ENCODE results near the gene TM2D3. TPM values are rescaled to one million over a fixed set of nuclear protein-coding genes. Genes with fewer than 3 reads are reported as not detected.
"Not testable (repeated sequence)": the region's sequence is repeated elsewhere in the genome, so short reads cannot be mapped to it uniquely, and the experiment has no call there.

The TM2D3 gene
- total RNA-seq, 1 experiment from 2014 or later = 45.3 TPM

GRCh38 chr15:101657171-101657570 lies 5.0 kb upstream of the TM2D3 start:
- no peak for DNase-seq (ENCODE audit: low read depth)

DNA sequence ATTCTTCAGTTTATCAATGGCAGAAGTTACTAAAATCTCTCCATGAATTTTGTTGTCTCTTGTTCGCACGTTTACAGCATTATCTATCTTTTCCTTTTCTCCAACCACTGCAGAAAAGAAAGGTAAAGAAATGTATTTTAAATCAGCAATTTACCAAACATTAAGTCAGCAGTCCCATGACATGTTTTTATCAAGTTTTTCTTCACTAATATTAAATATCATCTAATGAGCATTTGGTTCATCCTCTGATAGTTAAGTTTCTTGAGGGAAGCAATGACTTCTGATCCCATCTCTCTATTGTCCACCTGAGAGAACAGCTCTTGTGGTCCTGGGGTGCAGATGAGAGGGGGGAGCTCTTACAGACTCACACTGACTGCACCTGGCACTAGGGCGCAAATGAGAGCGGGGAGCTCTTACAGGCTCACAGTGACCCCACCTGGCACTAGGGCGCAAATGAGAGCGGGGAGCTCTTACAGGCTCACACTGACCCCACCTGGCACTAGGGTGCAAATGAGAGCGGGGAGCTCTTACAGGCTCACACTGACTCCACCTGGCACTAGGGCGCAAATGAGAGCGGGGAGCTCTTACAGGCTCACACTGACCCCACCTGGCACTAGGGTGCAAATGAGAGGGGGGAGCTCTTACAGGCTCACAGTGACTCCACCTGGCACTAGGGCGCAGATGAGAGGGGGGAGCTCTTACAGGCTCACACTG lies 2.6 kb upstream of the TM2D3 start:
- not testable (repeated sequence) for DNase-seq (ENCODE audit: low read depth)

- DNase-seq (ENCODE audit: low read depth) = no peak
These were observed 2.0 kb upstream of the TM2D3 start for GRCh38 chr15:101654171-101654570.

GRCh38 chr15:101652786-101653430 lies 727 bp upstream of the TM2D3 start:
- peak; percentile 18 for DNase-seq (ENCODE audit: low read depth)

GRCh38 chr15:101651554-101652097 lies 555 bp downstream of the TM2D3 start:
- DNase-seq (ENCODE audit: low read depth) = no peak

DNA sequence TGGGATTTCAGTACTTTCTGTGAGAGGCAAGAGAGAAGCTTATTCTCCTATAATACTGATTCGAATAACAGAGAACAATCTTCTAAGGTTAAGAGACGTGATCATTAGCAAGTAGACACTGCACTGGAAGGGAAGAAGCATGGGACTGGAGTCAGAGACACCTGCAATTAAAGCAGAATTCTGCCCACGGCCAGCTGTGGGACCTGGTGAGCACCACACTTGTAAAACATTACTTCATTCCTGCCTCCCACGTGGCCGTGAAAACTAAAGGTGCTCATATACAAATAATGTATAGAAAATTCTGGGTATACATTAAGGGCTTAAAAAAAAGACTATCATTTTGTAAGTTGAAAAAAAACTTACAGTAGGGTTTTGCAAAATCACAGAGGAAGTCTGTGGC lies 2.0 kb downstream of the TM2D3 start:
- DNase-seq (ENCODE audit: low read depth) = no peak

- DNase-seq (ENCODE audit: low read depth) = no peak
These were observed 3.8 kb downstream of the TM2D3 start for GRCh38 chr15:101648356-101648755.

- no peak for DNase-seq (ENCODE audit: low read depth)
These were observed 4.9 kb downstream of the TM2D3 start for GRCh38 chr15:101647251-101647650.

DNA sequence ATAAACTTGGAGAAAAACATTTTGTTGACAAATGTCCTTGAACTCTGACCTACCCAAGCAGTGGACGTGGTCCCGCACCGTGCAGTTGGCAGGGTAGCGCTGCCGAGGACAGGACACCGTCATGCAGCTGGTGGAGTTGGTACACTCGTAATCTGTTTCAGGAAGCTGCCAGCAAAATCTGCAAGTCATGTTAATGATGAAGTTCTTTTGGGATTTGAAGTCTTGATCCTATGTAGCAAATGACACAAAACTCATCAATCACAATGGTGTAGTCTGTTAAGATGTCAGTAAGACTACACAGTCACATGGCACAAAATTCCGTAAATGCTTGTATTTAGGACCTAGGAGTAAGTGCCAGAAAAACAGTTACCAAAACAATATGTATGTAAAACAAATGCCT lies 5.5 kb downstream of the TM2D3 start:
- DNase-seq (ENCODE audit: low read depth) = no peak

DNA sequence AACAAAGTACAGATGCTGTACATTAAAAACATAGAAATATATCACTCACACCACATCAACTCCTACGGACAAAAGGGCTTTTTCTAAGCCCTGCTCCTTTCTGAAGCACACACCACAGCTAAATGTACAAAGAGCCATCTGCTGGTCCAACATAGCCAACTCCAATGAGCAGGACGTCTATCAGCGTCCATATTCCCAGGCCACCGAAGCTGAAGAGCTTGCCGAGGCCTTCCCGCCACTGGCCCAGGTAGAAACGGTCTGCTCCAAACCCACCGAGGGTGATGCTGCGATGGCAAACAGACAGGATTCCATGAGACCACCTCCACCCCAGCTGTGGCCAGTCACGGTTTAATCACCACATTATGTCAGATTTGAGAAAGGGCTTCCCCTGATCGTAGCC lies 9.8 kb downstream of the TM2D3 start:
- no peak for DNase-seq (ENCODE audit: low read depth)

- peak; percentile 19 for DNase-seq (ENCODE audit: low read depth)
These were observed 10.3 kb downstream of the TM2D3 start for GRCh38 chr15:101641894-101642293.

DNA sequence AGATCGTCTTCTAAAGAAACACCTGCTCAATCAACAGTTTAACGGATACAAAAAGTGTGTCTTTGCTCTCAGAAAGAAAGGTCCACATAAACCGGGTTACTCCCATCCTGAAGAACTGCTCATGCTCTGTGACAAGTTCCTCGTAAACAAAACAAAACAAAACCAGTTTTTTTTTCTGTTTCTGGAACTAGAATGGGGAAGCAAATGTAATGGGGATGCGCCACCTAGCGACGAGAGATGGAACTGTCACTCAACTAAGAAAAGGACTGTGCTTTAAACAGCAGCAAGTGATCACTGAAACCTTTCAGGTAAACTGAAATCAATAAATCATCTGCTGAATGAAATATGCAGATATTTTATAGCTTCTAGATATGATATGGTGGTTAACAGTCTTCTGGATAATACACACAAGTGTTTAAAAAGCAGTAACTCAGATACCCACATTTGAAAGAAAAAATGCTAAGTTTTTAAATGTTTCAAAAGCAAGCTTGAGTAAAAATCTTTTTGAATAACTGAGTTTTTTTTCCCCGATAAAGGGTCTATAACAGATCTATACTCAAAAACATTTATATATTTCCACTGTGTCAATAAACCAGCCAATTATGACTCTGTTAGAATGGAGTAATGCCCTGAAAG lies 10.9 kb downstream of the TM2D3 start:
- peak; percentile 55 for DNase-seq (ENCODE audit: low read depth)

DNA sequence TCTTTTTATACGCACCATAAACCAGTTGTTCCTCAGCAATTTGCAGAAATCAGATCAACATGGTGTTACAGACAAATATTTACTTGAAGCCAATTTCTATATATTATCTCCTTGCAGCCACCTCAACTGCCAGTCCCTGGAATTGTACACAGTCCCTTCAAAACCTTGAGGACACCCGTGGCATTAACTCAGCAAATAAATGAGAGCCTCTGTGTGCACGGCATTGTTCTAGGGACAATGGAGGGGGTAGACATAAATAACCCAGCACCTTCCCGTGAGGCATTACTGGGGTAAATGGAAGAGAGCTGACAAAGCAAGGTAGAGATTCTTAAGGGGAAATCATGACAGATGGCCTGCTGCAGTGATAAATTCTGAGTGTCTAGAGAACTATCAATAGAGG lies 12.5 kb downstream of the TM2D3 start:
- DNase-seq (ENCODE audit: low read depth) = no peak

- no peak for DNase-seq (ENCODE audit: low read depth)
These were observed 14.3 kb downstream of the TM2D3 start for GRCh38 chr15:101637919-101638318.

DNA sequence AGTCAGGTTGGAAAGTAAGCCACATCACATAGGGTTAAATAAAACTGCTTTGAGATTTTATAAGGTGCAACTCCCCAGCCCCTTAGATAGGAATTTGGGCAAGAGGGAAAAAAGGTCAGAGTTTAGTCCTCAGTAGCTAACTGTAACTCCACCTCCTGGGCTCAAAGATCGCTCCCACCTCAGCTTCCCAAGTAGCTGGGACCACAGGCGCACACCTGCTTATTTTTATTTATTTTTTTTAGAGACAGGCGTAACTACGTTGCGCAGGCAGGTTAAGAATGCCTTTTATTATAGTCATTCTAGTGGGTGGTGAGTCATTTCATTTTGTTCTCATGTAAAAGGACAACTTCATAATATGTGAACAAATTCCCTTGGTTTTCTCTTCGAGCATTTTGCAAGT lies 14.7 kb downstream of the TM2D3 start:
- DNase-seq (ENCODE audit: low read depth) = no peak

DNA sequence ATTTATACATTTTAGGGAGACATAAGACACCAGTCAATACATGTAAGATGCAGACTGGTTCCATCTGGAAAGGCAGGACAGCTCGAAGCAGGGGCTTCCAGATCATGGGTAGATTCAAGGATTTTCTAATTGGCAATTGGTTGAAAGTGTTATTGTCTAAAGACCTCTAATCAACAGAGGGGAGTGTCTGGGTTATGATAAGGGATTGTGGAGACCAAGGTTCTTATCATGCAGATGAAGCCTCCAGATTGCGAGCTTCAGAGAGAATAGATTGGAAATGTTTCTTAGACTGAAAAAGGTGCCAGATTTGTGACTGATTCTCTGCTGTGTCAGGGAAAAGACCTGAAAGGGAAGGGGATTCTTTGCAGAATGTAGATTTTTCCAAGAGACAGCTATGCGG lies 15.1 kb downstream of the TM2D3 start:
- DNase-seq (ENCODE audit: low read depth) = no peak

- no peak for DNase-seq (ENCODE audit: low read depth)
These were observed 16.0 kb downstream of the TM2D3 start for GRCh38 chr15:101635944-101636727.

- no peak for DNase-seq (ENCODE audit: low read depth)
These were observed 18.8 kb downstream of the TM2D3 start for GRCh38 chr15:101633356-101633755.

DNA sequence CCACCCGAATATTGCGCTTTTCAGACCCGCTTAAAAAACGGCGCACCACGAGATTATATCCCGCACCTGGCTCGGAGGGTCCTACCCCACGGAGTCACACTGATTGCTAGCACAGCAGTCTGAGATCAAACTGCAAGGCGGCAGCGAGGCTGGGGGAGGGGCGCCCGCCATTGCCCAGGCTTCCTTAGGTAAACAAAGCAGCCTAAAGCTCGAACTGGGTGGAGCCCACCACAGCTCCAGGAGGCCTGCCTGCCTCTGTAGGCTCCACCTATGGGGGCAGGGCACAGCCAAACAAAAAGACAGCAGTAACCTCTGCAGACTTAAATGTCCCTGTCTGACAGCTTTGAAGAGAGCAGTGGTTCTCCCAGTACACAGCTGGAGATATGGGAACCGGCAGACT lies 25.5 kb downstream of the TM2D3 start:
- not testable (repeated sequence) for DNase-seq (ENCODE audit: low read depth)

DNA sequence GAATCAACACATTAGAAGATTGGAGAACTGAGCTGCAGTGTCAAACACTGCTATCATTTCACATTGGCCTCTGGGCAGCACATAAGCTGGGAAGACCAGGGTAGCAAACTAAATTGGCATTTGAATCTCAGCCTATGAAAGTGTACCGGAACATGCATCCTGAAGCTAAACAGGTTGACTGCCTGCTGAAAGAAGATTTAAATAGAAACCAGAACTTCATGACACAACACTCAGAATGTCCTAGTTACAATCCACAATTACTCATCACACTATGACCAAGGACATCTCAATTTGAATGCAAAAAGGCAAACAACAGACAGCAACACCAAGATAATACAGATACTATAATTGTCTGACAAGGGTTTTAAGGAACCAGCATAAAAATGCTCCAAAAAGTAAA lies 26.2 kb downstream of the TM2D3 start:
- DNase-seq (ENCODE audit: low read depth) = no peak

GRCh38 chr15:101625184-101625583 lies 27.0 kb downstream of the TM2D3 start:
- no peak for DNase-seq (ENCODE audit: low read depth)
